Astrocyte (in vitro differentiated cells and primary cell): Measurements from ENCODE around the gene NME9. TPM values are rescaled to one million over a fixed set of nuclear protein-coding genes. Genes with fewer than 3 reads are reported as not detected.

Experiments
- DNase-seq: peaks from one replicate; pipeline ENCODE4 v3.0.0-alpha.2; 2010; ENCODE audit warnings: low read depth
- FAIRE-seq: peaks from 2 replicates; lab custom pipeline; 2011; peaks lifted over from hg19 to GRCh38; lab: Jason Lieb, UNC
- H2AFZ ChIP-seq: 2 replicates; pipeline ENCODE4 v1.6.0; 2012; ENCODE audit warnings: low read depth, low read length, inconsistent platforms
- H3K27ac ChIP-seq: 2 replicates; pipeline ENCODE4 v1.5.1; 2011; ENCODE audit warnings: low read depth, low read length, inconsistent platforms
- H3K27me3 ChIP-seq: 2 replicates; pipeline ENCODE4 v1.6.0; 2011; ENCODE audit warnings: low read length, inconsistent platforms; ENCODE audit not compliant: insufficient read depth
- H3K36me3 ChIP-seq: 2 replicates; pipeline ENCODE4 v1.5.1; 2011; ENCODE audit warnings: low read length, inconsistent platforms; ENCODE audit not compliant: insufficient read depth
- H3K4me1 ChIP-seq: 2 replicates; pipeline ENCODE4 v1.5.1; 2011; ENCODE audit warnings: low read length, inconsistent platforms; ENCODE audit not compliant: insufficient read depth
- H3K4me2 ChIP-seq: 2 replicates; pipeline ENCODE4 v1.6.0; 2012; ENCODE audit warnings: low read length, inconsistent platforms
- H3K4me3 ChIP-seq: 2 replicates; pipeline ENCODE4 v1.5.1; 2011; ENCODE audit warnings: low read depth, mild to moderate bottlenecking, low read length, inconsistent platforms; ENCODE audit not compliant: insufficient read depth
- H3K79me2 ChIP-seq: 2 replicates; pipeline ENCODE4 v1.6.0; 2012; ENCODE audit warnings: mild to moderate bottlenecking, low read length, inconsistent platforms; ENCODE audit not compliant: insufficient read depth
- H3K9ac ChIP-seq: 2 replicates; pipeline ENCODE4 v1.6.0; 2012; ENCODE audit warnings: mild to moderate bottlenecking, low read length, inconsistent platforms
- H3K9me3 ChIP-seq: 2 replicates; pipeline ENCODE4 v1.5.1; 2012; ENCODE audit warnings: low read depth, mild to moderate bottlenecking, low read length, inconsistent platforms; ENCODE audit not compliant: insufficient read depth
- H4K20me1 ChIP-seq: 2 replicates; pipeline ENCODE4 v1.6.0; 2012; ENCODE audit warnings: low read length, inconsistent platforms; ENCODE audit not compliant: insufficient read depth
- H3K27ac Mint-ChIP-seq: one replicate; pipeline ENCODE4 v1.8.0; 2021; ENCODE audit warnings: mild to moderate bottlenecking, mixed read lengths; ENCODE audit not compliant: unreplicated experiment
- H3K27me3 Mint-ChIP-seq: one replicate; pipeline ENCODE4 v1.8.0; 2021; ENCODE audit warnings: low read depth, mixed read lengths; ENCODE audit not compliant: unreplicated experiment
- H3K36me3 Mint-ChIP-seq: one replicate; pipeline ENCODE4 v1.8.0; 2021; ENCODE audit warnings: low read depth, mixed read lengths; ENCODE audit not compliant: unreplicated experiment
- H3K4me1 Mint-ChIP-seq: one replicate; pipeline ENCODE4 v1.8.0; 2021; ENCODE audit warnings: low read depth, mixed read lengths; ENCODE audit not compliant: unreplicated experiment
- H3K4me3 Mint-ChIP-seq: one replicate; pipeline ENCODE4 v1.8.0; 2021; ENCODE audit warnings: mild to moderate bottlenecking, moderate library complexity, mixed read lengths; ENCODE audit not compliant: unreplicated experiment
- H3K9me3 Mint-ChIP-seq: one replicate; pipeline ENCODE4 v1.8.0; 2021; ENCODE audit warnings: mild to moderate bottlenecking, mixed read lengths; ENCODE audit not compliant: unreplicated experiment
- CTCF ChIP-seq: IDR thresholded peaks from 2 replicates; pipeline ENCODE4 v1.5.1; 2011; ENCODE audit warnings: low read depth, mild to moderate bottlenecking, inconsistent platforms, low read length, moderate library complexity; ENCODE audit not compliant: insufficient read depth
- EZH2 ChIP-seq: IDR thresholded peaks from 2 replicates; pipeline ENCODE4 v1.6.1; 2012; ENCODE audit warnings: mild to moderate bottlenecking, low read length, inconsistent platforms; ENCODE audit not compliant: insufficient read depth
- total RNA-seq: library from RNA; stranded (reverse); gene quantifications from 2 replicates; pipeline ENCODE4 v1.2.1, GENCODE V29; 2021

NME9 gene
- total RNA-seq, 1 donor from 2014 or later, result 0.54 TPM

GRCh38 chr3:138329984-138330293, 288 bp upstream of the NME9 start:
- FAIRE-seq, result no peak
- H3K27ac Mint-ChIP-seq, result no peak overlapping the region
- peaks cover 7% of the 10 kb centered on the region for H3K4me1 ChIP-seq
- H3K36me3 ChIP-seq, result no peaks in the 10 kb centered on the region
- H3K4me1 Mint-ChIP-seq, result peaks cover 8% of the 10 kb centered on the region
- H4K20me1 ChIP-seq, result no peaks in the 10 kb centered on the region
- no peaks in the 10 kb centered on the region for H3K9me3 Mint-ChIP-seq
- TF ChIP-seq CTCF, result no peak
- TF ChIP-seq EZH2, result no peak
- H3K9ac ChIP-seq, result no peak overlapping the region
- peak overlapping the region; percentile 88 for H3K4me3 Mint-ChIP-seq
- peak overlapping the region; percentile 71 for H3K4me3 ChIP-seq
- H3K36me3 Mint-ChIP-seq, result no peaks in the 10 kb centered on the region
- peaks cover 5% of the 10 kb centered on the region for H3K27me3 Mint-ChIP-seq
- no peaks in the 10 kb centered on the region for H3K79me2 ChIP-seq
- no peak overlapping the region for H3K27ac ChIP-seq
- H3K9me3 ChIP-seq, result no peaks in the 10 kb centered on the region
- peaks cover 5% of the 10 kb centered on the region for H3K27me3 ChIP-seq
- peak overlapping the region; percentile 89 for H2AFZ ChIP-seq
- no peak for DNase-seq
- H3K4me2 ChIP-seq, result peak overlapping the region; percentile 95

GRCh38 chr3:138328341-138328740, 1.3 kb downstream of the NME9 start:
- H3K9me3 ChIP-seq, result no peaks in the 10 kb centered on the region
- H3K4me2 ChIP-seq, result peak overlapping the region; percentile 95
- H3K9ac ChIP-seq, result no peak overlapping the region
- DNase-seq (no peak), FAIRE-seq (no peak)
- Mint-ChIP-seq H3K9me3 (no peaks in the 10 kb centered on the region), H3K4me3 (peak overlapping the region; percentile 69), H3K36me3 (no peaks in the 10 kb centered on the region), H3K27ac (peak overlapping the region; percentile 53), H3K4me1 (peaks cover 11% of the 10 kb centered on the region), H3K27me3 (no peaks in the 10 kb centered on the region)
- no peaks in the 10 kb centered on the region for H3K27me3 ChIP-seq
- no peak overlapping the region for H3K27ac ChIP-seq
- TF ChIP-seq CTCF (no peak), EZH2 (no peak)
- H3K79me2 ChIP-seq, result no peaks in the 10 kb centered on the region
- no peak overlapping the region for H3K4me3 ChIP-seq
- peaks cover 7% of the 10 kb centered on the region for H3K4me1 ChIP-seq
- H4K20me1 ChIP-seq, result no peaks in the 10 kb centered on the region
- H3K36me3 ChIP-seq, result no peaks in the 10 kb centered on the region
- H2AFZ ChIP-seq, result no peak overlapping the region

GRCh38 chr3:138327831-138328230, 1.8 kb downstream of the NME9 start:
- H3K4me1 ChIP-seq, result peaks cover 7% of the 10 kb centered on the region
- H3K4me2 ChIP-seq, result no peak overlapping the region
- no peaks in the 10 kb centered on the region for H3K27me3 ChIP-seq
- Mint-ChIP-seq H3K4me1 (peaks cover 11% of the 10 kb centered on the region), H3K9me3 (no peaks in the 10 kb centered on the region), H3K27me3 (no peaks in the 10 kb centered on the region), H3K27ac (no peak overlapping the region), H3K4me3 (no peak overlapping the region), H3K36me3 (no peaks in the 10 kb centered on the region)
- no peak overlapping the region for H3K4me3 ChIP-seq
- no peak overlapping the region for H3K9ac ChIP-seq
- FAIRE-seq, result no peak
- no peak for TF ChIP-seq CTCF
- no peak for TF ChIP-seq EZH2
- no peaks in the 10 kb centered on the region for H3K79me2 ChIP-seq
- H3K36me3 ChIP-seq, result no peaks in the 10 kb centered on the region
- DNase-seq, result no peak
- H2AFZ ChIP-seq, result no peak overlapping the region
- H3K27ac ChIP-seq, result no peak overlapping the region
- H4K20me1 ChIP-seq, result no peaks in the 10 kb centered on the region
- H3K9me3 ChIP-seq, result no peaks in the 10 kb centered on the region
